K562 (cell line): ENCODE results near the gene CXCL6.

ENCODE experiments used
- CXXC5 ChIP-seq: fragments of 250-450 bp; sonication (Bioruptor Pico); IDR thresholded peaks from 2 replicates; pipeline ENCODE4 v1.8.0; 2022; ENCODE audit warnings: inconsistent platforms, mild to moderate bottlenecking, moderate library complexity
- EZH2 ChIP-seq: IDR thresholded peaks from 2 replicates; pipeline ENCODE4 v1.6.1; 2012; ENCODE audit warnings: low read depth, mild to moderate bottlenecking, inconsistent platforms, low read length, borderline replicate concordance
- HCFC1 ChIP-seq: IDR thresholded peaks from 2 replicates; pipeline ENCODE4 v1.6.1; 2012; ENCODE audit warnings: low read depth, low read length, improper control_type of control experiment
- NCOR1 ChIP-seq: fragments of 450-650 bp; IDR thresholded peaks from 2 replicates; pipeline ENCODE4 v1.6.1; 2016; ENCODE audit warnings: mild to moderate bottlenecking, moderate library complexity
- POLR2A ChIP-seq: fragments of 450-650 bp; conservative IDR thresholded peaks from 2 replicates; pipeline ENCODE4 v1.6.1; 2016
- SREBF2 ChIP-seq: sonication (generic); formaldehyde crosslinking; IDR thresholded peaks from 2 replicates; pipeline ENCODE4 v1.4.0; 2020; ENCODE audit warnings: mild to moderate bottlenecking, missing genetic modification reagents
- STAG1 ChIP-seq: sonication (generic); formaldehyde crosslinking; IDR thresholded peaks from 2 replicates; pipeline ENCODE4 v1.5.0; 2020; ENCODE audit warnings: missing genetic modification reagents, borderline replicate concordance
- TEAD2 ChIP-seq: fragments of 450-650 bp; IDR thresholded peaks from 2 replicates; pipeline ENCODE4 v1.6.1; 2016; ENCODE audit warnings: missing genetic modification characterization, control low read depth, missing compliant biosample characterization
- ZBTB8A ChIP-seq: fragments of 450-650 bp; IDR thresholded peaks from 2 replicates; pipeline ENCODE4 v1.6.1; 2018; ENCODE audit warnings: mild to moderate bottlenecking, moderate library complexity; ENCODE audit not compliant: partially characterized antibody
- TF ChIP-seq, protein P1 (sequence below): sonication (generic); formaldehyde crosslinking; IDR thresholded peaks from 2 replicates; pipeline ENCODE4 v1.8.1; 2022; ENCODE audit warnings: missing genetic modification reagents
- TF ChIP-seq, protein P2 (sequence below), 3 experiments: IDR thresholded peaks in 2 of 3; conservative IDR thresholded peaks in 1 of 3; 2 replicates each; pipeline ENCODE4 v1.5.1; 2011 to 2012; ENCODE audit warnings: low read length in 3 of 3, mild to moderate bottlenecking in 3 of 3, control low read depth in 2 of 3, improper control_type of control experiment in 1 of 3, inconsistent platforms in 1 of 3, low read depth in 1 of 3, mixed read lengths in 1 of 3, moderate library complexity in 1 of 3; ENCODE audit not compliant: insufficient read depth in 2 of 3
- TF ChIP-seq, protein P3 (sequence below): fragments of 450-650 bp; formaldehyde crosslinking; IDR thresholded peaks from 2 replicates; pipeline ENCODE4 v1.4.0; 2022; ENCODE audit warnings: missing genetic modification characterization

DNA sequence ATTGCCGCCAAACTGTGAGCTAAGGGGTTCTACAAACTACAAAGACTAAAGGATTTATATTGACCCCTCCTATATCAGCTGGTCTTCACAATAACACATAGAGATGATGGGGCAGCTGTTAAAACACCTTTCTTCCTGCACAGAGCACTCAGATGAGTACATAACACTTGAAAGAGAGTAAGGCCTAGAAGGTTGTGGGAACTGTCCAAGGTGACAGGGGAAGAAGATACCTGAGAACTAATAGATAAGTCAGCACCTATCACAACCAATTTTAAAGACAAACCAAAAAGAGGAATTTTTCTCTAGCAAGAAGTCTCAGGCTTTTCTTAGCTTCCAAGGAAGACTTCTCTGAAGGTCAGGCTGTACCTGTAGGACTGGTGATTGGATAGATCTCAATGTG lies 19.1 kb upstream of the CXCL6 start:
- no peak for TF ChIP-seq EZH2
- no peak for TF ChIP-seq HCFC1
- no peak for TF ChIP-seq SREBF2 (CRISPR knock-in tag)
- TF ChIP-seq, protein P1, sequence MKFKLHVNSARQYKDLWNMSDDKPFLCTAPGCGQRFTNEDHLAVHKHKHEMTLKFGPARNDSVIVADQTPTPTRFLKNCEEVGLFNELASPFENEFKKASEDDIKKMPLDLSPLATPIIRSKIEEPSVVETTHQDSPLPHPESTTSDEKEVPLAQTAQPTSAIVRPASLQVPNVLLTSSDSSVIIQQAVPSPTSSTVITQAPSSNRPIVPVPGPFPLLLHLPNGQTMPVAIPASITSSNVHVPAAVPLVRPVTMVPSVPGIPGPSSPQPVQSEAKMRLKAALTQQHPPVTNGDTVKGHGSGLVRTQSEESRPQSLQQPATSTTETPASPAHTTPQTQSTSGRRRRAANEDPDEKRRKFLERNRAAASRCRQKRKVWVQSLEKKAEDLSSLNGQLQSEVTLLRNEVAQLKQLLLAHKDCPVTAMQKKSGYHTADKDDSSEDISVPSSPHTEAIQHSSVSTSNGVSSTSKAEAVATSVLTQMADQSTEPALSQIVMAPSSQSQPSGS (CRISPR knock-in tag), result no peak
- TF ChIP-seq ZBTB8A, result no peak
- TF ChIP-seq POLR2A, result no peak
- TF ChIP-seq, protein P2, sequence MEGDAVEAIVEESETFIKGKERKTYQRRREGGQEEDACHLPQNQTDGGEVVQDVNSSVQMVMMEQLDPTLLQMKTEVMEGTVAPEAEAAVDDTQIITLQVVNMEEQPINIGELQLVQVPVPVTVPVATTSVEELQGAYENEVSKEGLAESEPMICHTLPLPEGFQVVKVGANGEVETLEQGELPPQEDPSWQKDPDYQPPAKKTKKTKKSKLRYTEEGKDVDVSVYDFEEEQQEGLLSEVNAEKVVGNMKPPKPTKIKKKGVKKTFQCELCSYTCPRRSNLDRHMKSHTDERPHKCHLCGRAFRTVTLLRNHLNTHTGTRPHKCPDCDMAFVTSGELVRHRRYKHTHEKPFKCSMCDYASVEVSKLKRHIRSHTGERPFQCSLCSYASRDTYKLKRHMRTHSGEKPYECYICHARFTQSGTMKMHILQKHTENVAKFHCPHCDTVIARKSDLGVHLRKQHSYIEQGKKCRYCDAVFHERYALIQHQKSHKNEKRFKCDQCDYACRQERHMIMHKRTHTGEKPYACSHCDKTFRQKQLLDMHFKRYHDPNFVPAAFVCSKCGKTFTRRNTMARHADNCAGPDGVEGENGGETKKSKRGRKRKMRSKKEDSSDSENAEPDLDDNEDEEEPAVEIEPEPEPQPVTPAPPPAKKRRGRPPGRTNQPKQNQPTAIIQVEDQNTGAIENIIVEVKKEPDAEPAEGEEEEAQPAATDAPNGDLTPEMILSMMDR (IDR thresholded peaks at IDR 0.05 in 2 of 3, conservative IDR thresholded peaks at IDR 0.05 in 1 of 3; ENCODE audit: insufficient read depth in 2 of 3, low read depth in 1 of 3, low read length in 3 of 3), result no peak
- no peak for TF ChIP-seq STAG1
- no peak for TF ChIP-seq CXXC5
- TF ChIP-seq, protein P3, sequence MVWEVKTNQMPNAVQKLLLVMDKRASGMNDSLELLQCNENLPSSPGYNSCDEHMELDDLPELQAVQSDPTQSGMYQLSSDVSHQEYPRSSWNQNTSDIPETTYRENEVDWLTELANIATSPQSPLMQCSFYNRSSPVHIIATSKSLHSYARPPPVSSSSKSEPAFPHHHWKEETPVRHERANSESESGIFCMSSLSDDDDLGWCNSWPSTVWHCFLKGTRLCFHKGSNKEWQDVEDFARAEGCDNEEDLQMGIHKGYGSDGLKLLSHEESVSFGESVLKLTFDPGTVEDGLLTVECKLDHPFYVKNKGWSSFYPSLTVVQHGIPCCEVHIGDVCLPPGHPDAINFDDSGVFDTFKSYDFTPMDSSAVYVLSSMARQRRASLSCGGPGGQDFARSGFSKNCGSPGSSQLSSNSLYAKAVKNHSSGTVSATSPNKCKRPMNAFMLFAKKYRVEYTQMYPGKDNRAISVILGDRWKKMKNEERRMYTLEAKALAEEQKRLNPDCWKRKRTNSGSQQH (CRISPR knock-in tag), result no peak
- no peak for TF ChIP-seq NCOR1
- no peak for TF ChIP-seq TEAD2 (tag)
